ENCODE measurements around the gene METTL24.

METTL24 gene, protein sequence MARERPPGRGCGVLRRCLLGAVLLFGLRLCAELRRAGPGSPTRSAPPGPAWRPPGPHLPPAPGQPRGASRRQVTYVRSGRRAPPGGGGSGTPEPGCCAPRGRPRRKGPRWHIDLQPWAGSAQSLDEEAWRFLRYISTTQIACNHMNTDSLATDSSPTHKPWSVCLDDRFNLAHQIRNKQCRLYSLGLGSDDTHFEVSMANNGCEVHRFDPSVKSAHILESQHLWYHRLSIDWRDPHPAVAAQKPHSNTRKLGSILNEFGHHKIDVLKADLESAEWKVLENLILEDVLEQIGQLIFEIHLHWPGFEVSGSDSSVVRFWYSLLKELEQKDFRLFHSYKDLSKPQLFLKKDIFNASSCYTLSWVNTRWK

DNA sequence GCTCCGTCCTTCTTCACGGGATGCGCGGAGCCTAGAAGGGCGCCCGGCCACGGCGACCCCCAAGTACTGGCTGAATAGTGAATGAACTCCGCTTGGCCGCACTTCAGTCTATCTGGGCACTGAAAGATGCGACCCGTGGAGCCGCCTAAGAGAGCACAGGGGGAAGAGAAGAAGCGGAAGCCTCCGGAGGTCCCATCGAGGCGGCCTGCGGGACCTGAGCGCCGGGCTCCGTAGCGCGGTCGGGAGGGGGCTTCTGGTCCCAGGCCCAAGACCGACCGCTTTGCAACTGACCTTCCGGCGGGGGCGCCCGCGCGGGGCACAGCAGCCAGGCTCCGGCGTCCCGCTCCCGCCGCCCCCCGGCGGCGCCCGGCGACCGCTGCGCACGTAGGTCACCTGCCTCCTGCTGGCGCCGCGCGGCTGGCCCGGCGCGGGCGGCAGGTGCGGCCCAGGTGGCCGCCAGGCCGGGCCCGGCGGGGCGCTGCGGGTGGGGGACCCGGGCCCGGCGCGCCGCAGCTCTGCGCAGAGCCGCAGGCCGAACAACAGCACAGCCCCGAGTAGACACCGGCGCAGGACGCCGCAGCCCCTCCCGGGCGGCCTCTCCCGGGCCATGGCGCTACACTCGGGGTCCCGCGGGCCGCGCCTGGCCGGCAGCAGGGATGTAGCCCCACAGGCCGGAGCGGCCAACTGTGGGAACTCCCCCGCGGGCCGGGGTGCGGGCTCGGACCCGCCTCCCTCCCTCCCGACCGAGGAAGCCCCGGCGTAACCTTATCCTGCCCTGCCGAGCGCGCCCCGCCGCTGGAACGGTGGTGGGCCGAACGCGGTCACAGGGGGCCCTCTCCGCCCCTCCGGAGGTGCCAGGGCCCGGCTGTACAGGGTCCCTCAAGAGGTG is at the start of gene METTL24:
TSS of gene METTL24 (minus strand) at position 686 of the 889 bp plus-strand sequence. CDS start at position 609, 77 bp downstream.
- H3K4me1 ChIP-seq (ENCODE audit: control insufficient read depth in 5 of 5, insufficient read depth in 5 of 5, low read length in 5 of 5) = peaks cover 0 to 15% (median 10%) of the 10 kb centered on the region in 5 donors
- H3K4me3 ChIP-seq (ENCODE audit: low read depth in 1 of 5, low read length in 5 of 5) = peak within 1 kb of the TSS; percentile 55 to 73 (median 65)
- H3K27ac ChIP-seq (ENCODE audit: low read depth, low read length) = no peak within 1 kb of the TSS
- peaks cover 0 to 5% (median 0%) of the 10 kb centered on the region in 5 donors for H3K9me3 ChIP-seq (ENCODE audit: control insufficient read depth in 5 of 5, low read length in 5 of 5)
- H3K36me3 ChIP-seq (ENCODE audit: control insufficient read depth in 5 of 5, insufficient read depth in 5 of 5, low read length in 5 of 5) = no peaks in the 10 kb centered on the region
- H3K27me3 ChIP-seq (ENCODE audit: control insufficient read depth in 5 of 5, insufficient read depth in 4 of 5, low read length in 5 of 5) = peaks cover 4 to 27% (median 18%) of the 10 kb centered on the region in 5 donors
- H3K9ac ChIP-seq (ENCODE audit: low read length in 5 of 5) = peak within 1 kb of the TSS in 2 of 5 donors; percentile 9 to 33

DNA sequence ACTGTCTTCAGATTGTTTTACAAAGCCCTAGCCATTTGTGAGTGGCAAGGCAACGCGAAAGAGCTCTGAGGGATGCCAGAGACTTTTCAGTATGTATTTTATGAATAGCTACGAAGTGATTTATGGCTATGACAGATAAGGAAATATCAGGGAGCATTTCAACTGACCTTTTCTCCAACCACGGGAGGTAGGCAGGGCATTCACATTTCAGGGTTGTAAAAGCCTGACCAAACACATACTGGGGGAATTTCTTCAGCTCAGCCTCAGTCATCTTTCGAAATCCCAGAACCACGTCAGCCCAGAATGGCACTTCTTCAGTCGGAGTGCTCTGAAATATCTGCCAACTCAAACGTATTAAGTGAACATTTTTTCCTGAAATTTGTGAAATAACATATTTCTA is 46.5 kb upstream of the METTL24 start:
- H3K9me3 ChIP-seq (ENCODE audit: control insufficient read depth in 5 of 5, low read length in 5 of 5) = no peaks in the 10 kb centered on the region
- H3K36me3 ChIP-seq (ENCODE audit: control insufficient read depth in 5 of 5, insufficient read depth in 5 of 5, low read length in 5 of 5) = peaks cover 0 to 4% (median 0%) of the 10 kb centered on the region in 5 donors
- H3K27me3 ChIP-seq (ENCODE audit: control insufficient read depth in 5 of 5, insufficient read depth in 4 of 5, low read length in 5 of 5) = no peaks in the 10 kb centered on the region
- peak overlapping the region in 1 of 5 donors; percentile 6 for H3K9ac ChIP-seq (ENCODE audit: low read length in 5 of 5)
- H3K4me3 ChIP-seq (ENCODE audit: low read depth in 1 of 5, low read length in 5 of 5) = no peak overlapping the region
- peaks cover 1 to 15% (median 9%) of the 10 kb centered on the region in 5 donors for H3K4me1 ChIP-seq (ENCODE audit: control insufficient read depth in 5 of 5, insufficient read depth in 5 of 5, low read length in 5 of 5)
- peak overlapping the region; percentile 7 for H3K27ac ChIP-seq (ENCODE audit: low read depth, low read length)

DNA sequence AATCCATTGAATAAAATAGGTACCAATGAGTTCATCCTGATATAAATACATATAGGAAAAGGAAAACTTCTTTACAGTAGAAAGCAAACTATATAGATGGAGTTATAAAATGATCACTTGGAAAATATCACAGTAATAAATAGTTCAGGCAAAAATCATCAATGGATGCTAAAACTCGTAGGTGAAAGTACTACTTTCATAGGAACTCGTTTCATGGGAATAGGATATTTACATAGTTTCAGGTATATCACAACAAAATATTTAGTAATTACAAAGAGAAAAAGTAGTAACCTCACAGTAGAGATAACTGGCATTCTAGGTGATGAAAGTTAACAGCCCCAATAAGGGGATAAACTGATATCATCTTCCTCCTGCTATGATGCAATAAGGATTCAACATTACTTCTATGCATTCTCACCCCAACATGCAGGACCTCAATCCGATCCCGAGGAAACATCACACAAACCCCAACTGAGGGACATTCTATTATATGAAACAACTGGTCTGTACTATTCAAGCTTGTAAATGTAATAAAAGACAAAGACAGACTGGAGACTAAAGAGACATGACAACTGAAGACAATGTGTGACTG is 43.5 kb upstream of the METTL24 start:
- no peaks in the 10 kb centered on the region for H3K36me3 ChIP-seq (ENCODE audit: control insufficient read depth in 5 of 5, insufficient read depth in 5 of 5, low read length in 5 of 5)
- H3K9me3 ChIP-seq (ENCODE audit: control insufficient read depth in 5 of 5, low read length in 5 of 5) = no peaks in the 10 kb centered on the region
- no peak overlapping the region for H3K4me3 ChIP-seq (ENCODE audit: low read depth in 1 of 5, low read length in 5 of 5)
- no peak overlapping the region for H3K9ac ChIP-seq (ENCODE audit: low read length in 5 of 5)
- peaks cover 2 to 18% (median 12%) of the 10 kb centered on the region in 5 donors for H3K4me1 ChIP-seq (ENCODE audit: control insufficient read depth in 5 of 5, insufficient read depth in 5 of 5, low read length in 5 of 5)
- H3K27me3 ChIP-seq (ENCODE audit: control insufficient read depth in 5 of 5, insufficient read depth in 4 of 5, low read length in 5 of 5) = no peaks in the 10 kb centered on the region
- no peak overlapping the region for H3K27ac ChIP-seq (ENCODE audit: low read depth, low read length)

DNA sequence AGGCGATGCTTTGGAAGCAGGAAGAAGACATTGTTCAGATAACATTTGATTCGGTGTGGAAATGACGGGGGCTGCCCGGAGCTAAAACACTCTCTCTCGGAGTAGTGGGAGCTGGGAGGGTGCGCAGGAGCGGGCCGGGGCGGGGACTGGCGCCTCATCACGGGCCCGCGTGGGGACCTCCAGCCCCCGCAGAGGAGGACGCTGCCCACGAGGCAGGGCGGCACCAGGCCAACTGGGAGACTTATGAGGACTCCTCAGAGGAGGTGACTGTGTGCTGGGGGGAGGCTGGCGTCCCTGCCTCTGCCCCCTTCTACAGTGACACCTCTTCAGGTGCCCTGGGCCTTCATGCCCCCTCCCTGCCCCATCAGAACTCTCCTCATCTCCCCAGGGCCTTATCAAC is 42.1 kb upstream of the METTL24 start:
- no peaks in the 10 kb centered on the region for H3K36me3 ChIP-seq (ENCODE audit: control insufficient read depth in 5 of 5, insufficient read depth in 5 of 5, low read length in 5 of 5)
- H3K9ac ChIP-seq (ENCODE audit: low read length in 5 of 5) = peak overlapping the region in 3 of 5 donors; percentile 27 to 46 (median 46)
- no peaks in the 10 kb centered on the region for H3K9me3 ChIP-seq (ENCODE audit: control insufficient read depth in 5 of 5, low read length in 5 of 5)
- peak overlapping the region in 4 of 5 donors; percentile 58 to 73 (median 64) for H3K4me3 ChIP-seq (ENCODE audit: low read depth in 1 of 5, low read length in 5 of 5)
- no peak overlapping the region for H3K27ac ChIP-seq (ENCODE audit: low read depth, low read length)
- no peaks in the 10 kb centered on the region for H3K27me3 ChIP-seq (ENCODE audit: control insufficient read depth in 5 of 5, insufficient read depth in 4 of 5, low read length in 5 of 5)
- peaks cover 5 to 26% (median 20%) of the 10 kb centered on the region in 5 donors for H3K4me1 ChIP-seq (ENCODE audit: control insufficient read depth in 5 of 5, insufficient read depth in 5 of 5, low read length in 5 of 5)

DNA sequence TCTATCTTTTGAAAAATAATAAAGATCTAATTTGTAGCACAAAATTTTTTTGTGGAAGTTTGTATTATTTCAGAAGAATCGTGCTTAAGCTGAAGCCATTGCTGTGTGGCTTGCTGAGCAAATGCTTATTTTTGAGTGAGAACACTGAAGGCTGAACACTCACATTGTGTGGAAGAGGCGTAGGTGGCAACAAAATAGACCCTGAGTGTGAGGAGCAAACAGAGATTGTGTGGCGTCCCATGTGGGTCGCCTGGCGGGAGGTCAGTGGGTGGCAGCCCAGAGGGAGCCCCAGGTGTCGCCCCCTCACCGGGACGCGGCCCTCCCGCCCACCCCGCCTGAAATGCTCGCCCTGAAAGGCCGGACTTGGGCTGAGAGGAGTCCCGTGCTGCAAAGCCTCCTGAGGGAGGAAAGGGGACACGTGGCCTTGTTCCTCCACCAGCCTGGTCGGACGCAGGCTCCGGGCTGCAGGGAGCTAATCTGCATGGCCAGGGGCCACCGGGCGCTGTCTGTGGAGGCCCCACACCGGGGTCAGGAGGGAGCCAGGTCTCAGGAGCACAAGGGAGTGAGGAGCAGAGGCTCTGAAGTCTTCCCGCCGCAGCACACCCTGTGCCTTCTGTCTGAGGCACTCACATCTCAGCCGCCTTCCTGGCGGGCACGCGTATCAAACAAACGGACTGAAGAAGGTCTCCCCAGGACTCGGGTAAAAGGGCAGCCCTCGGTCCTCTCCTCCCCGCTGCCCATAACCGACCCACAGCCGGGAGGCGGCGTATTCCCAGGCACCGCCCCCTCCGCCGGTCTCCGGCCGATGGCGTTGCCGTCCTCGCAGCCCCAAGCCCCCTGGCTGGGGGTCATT is 41.3 kb upstream of the METTL24 start:
- peak overlapping the region; percentile 39 to 73 (median 58) for H3K4me3 ChIP-seq (ENCODE audit: low read depth in 1 of 5, low read length in 5 of 5)
- no peaks in the 10 kb centered on the region for H3K36me3 ChIP-seq (ENCODE audit: control insufficient read depth in 5 of 5, insufficient read depth in 5 of 5, low read length in 5 of 5)
- no peak overlapping the region for H3K27ac ChIP-seq (ENCODE audit: low read depth, low read length)
- H3K9ac ChIP-seq (ENCODE audit: low read length in 5 of 5) = peak overlapping the region in 4 of 5 donors; percentile 27 to 46 (median 43)
- no peaks in the 10 kb centered on the region for H3K9me3 ChIP-seq (ENCODE audit: control insufficient read depth in 5 of 5, low read length in 5 of 5)
- peaks cover 5 to 30% (median 23%) of the 10 kb centered on the region in 5 donors for H3K4me1 ChIP-seq (ENCODE audit: control insufficient read depth in 5 of 5, insufficient read depth in 5 of 5, low read length in 5 of 5)
- H3K27me3 ChIP-seq (ENCODE audit: control insufficient read depth in 5 of 5, insufficient read depth in 4 of 5, low read length in 5 of 5) = no peaks in the 10 kb centered on the region

DNA sequence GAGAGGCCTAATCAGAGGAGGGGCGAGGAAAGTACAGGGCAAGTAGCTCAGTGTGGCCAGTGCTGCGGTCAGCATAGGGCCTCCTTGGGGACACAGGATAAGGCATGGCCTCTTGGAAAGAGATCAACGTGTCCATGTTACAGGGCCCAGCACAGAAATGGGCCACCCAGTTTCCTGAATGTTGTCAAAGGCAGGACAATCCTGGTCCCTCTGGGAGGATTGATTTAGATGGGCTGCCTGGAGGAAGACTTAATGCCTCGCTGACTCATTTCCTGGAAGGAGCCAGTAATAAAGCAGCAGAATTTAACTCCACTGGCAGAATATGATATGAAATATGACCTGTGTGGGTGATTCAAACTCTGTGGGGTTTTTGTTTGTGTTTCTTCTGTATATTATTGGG is 40.6 kb upstream of the METTL24 start:
- no peak overlapping the region for H3K27ac ChIP-seq (ENCODE audit: low read depth, low read length)
- H3K9ac ChIP-seq (ENCODE audit: low read length in 5 of 5) = no peak overlapping the region
- H3K4me3 ChIP-seq (ENCODE audit: low read depth in 1 of 5, low read length in 5 of 5) = no peak overlapping the region
- H3K27me3 ChIP-seq (ENCODE audit: control insufficient read depth in 5 of 5, insufficient read depth in 4 of 5, low read length in 5 of 5) = no peaks in the 10 kb centered on the region
- no peaks in the 10 kb centered on the region for H3K9me3 ChIP-seq (ENCODE audit: control insufficient read depth in 5 of 5, low read length in 5 of 5)
- peaks cover 5 to 26% (median 23%) of the 10 kb centered on the region in 5 donors for H3K4me1 ChIP-seq (ENCODE audit: control insufficient read depth in 5 of 5, insufficient read depth in 5 of 5, low read length in 5 of 5)
- H3K36me3 ChIP-seq (ENCODE audit: control insufficient read depth in 5 of 5, insufficient read depth in 5 of 5, low read length in 5 of 5) = no peaks in the 10 kb centered on the region

DNA sequence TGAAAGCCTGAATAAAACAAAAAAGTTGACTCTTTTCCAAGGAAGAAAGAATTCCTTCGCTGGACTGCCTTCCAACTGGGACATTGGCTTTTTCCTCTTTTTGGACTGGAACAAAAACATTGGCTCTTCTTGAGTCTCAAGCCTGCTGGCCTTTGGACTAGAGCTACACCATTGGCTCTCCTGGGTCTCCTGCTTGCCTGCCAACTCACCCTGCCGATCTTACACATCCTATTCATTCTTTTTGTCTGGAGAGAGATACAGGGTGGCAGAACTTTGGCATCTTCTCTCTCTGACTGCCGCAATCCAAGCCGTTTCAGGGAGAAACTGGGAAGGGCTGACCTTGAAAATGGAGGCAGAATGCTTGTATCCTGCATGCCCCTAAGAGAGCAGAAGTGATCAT is 37.1 kb upstream of the METTL24 start:
- H3K4me1 ChIP-seq (ENCODE audit: control insufficient read depth in 5 of 5, insufficient read depth in 5 of 5, low read length in 5 of 5) = peaks cover 5 to 31% (median 20%) of the 10 kb centered on the region in 5 donors
- H3K27ac ChIP-seq (ENCODE audit: low read depth, low read length) = peak overlapping the region; percentile 10
- H3K36me3 ChIP-seq (ENCODE audit: control insufficient read depth in 5 of 5, insufficient read depth in 5 of 5, low read length in 5 of 5) = no peaks in the 10 kb centered on the region

DNA sequence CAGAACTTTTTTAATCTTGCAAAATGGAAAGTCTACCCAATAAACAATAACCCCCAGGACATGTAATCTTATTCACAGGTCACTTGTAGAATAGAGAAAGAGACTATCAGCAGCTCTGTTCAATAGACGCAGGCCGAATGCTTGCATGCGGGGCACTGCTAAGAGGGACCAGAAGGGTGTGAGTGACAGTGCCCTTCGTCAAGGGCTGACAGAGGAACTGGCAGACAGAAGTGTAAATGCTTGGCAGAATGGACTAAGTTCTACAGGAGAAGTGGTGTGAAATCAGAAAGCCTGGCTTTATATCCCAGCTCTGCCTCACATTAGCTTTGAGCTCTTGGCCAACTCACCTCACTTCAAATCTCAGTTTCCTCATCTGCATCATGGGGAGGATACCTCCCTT is 36.3 kb upstream of the METTL24 start:
- Histone ChIP-seq H3K27me3 (ENCODE audit: control insufficient read depth in 5 of 5, insufficient read depth in 4 of 5, low read length in 5 of 5) (no peaks in the 10 kb centered on the region), H3K4me1 (ENCODE audit: control insufficient read depth in 5 of 5, insufficient read depth in 5 of 5, low read length in 5 of 5) (peaks cover 3 to 25% (median 15%) of the 10 kb centered on the region in 5 donors), H3K9ac (ENCODE audit: low read length in 5 of 5) (no peak overlapping the region), H3K4me3 (ENCODE audit: low read depth in 1 of 5, low read length in 5 of 5) (no peak overlapping the region), H3K27ac (ENCODE audit: low read depth, low read length) (peak overlapping the region; percentile 31), H3K36me3 (ENCODE audit: control insufficient read depth in 5 of 5, insufficient read depth in 5 of 5, low read length in 5 of 5) (no peaks in the 10 kb centered on the region), H3K9me3 (ENCODE audit: control insufficient read depth in 5 of 5, low read length in 5 of 5) (no peaks in the 10 kb centered on the region)

More for the DNA sequence above, 37.1 kb upstream of the METTL24 start:
- Histone ChIP-seq H3K4me3 (ENCODE audit: low read depth in 1 of 5, low read length in 5 of 5) (no peak overlapping the region), H3K27me3 (ENCODE audit: control insufficient read depth in 5 of 5, insufficient read depth in 4 of 5, low read length in 5 of 5) (no peaks in the 10 kb centered on the region), H3K9ac (ENCODE audit: low read length in 5 of 5) (no peak overlapping the region), H3K9me3 (ENCODE audit: control insufficient read depth in 5 of 5, low read length in 5 of 5) (no peaks in the 10 kb centered on the region)

DNA sequence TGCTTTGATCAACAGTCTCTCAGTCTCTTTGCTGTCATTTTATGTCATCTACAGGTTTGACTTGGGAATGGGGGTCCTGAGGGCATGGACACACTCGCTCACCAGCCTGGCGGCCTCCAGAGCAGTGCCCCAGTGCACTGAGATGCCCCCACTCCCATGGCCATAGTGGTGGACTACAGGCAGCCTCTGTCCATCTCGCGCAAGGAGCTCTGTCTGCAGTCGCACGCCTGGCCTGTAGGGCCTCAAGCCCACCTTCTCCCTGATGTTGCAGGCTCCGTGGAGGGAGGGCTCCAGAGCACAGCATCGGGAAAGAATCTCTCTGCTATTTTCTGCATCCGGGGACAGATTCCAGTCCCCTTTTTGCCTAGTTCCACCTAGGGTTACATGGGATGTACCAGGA is 34.6 kb upstream of the METTL24 start:
- H3K4me1 ChIP-seq (ENCODE audit: control insufficient read depth in 5 of 5, insufficient read depth in 5 of 5, low read length in 5 of 5) = peaks cover 3 to 25% (median 11%) of the 10 kb centered on the region in 5 donors
- no peaks in the 10 kb centered on the region for H3K9me3 ChIP-seq (ENCODE audit: control insufficient read depth in 5 of 5, low read length in 5 of 5)
- no peaks in the 10 kb centered on the region for H3K27me3 ChIP-seq (ENCODE audit: control insufficient read depth in 5 of 5, insufficient read depth in 4 of 5, low read length in 5 of 5)
- no peaks in the 10 kb centered on the region for H3K36me3 ChIP-seq (ENCODE audit: control insufficient read depth in 5 of 5, insufficient read depth in 5 of 5, low read length in 5 of 5)
- no peak overlapping the region for H3K27ac ChIP-seq (ENCODE audit: low read depth, low read length)
- H3K4me3 ChIP-seq (ENCODE audit: low read depth in 1 of 5, low read length in 5 of 5) = no peak overlapping the region
- H3K9ac ChIP-seq (ENCODE audit: low read length in 5 of 5) = no peak overlapping the region

All from subcutaneous abdominal adipose tissue (tissue), 5 donors.